IMR-90 (cell line): ENCODE results near the gene KDM2B. TPM values are rescaled to one million over a fixed set of nuclear protein-coding genes. Genes with fewer than 3 reads are reported as not detected.
"Not testable (repeated sequence)": the region's sequence is repeated elsewhere in the genome, so short reads cannot be mapped to it uniquely, and the experiment has no call there.

ENCODE experiments used
- ATAC-seq: fragments of 200-7000 bp; cut with Tn5 transposase; 2 replicates; pipeline ENCODE4 v1.9.1; 2020; ENCODE audit warnings: low read depth, mild to moderate bottlenecking, moderate library complexity
- BruUV-seq: library from RNA; stranded (reverse); fragments of 400-500 nt; replicated peaks from 2 replicates; lab custom pipeline; 2021; lab: Mats Ljungman, UMichigan
- CTCF ChIA-PET: fragments of 300-600 bp; formaldehyde crosslinking; extraction: SDS; loops from one replicate; lab custom pipeline; 2021; ENCODE audit warnings: antibody characterized with exemption; lab: Yijun Ruan, JAX
- POLR2A ChIA-PET: fragments of 300-600 bp; sonication (Branson Sonifier 250); formaldehyde crosslinking; loops from one replicate; lab custom pipeline; 2022; ENCODE audit warnings: antibody characterized with exemption; ENCODE audit not compliant: unreplicated experiment; lab: Charles Lee
- DNase-seq: peaks from one replicate; pipeline ENCODE4 v3.0.0; 2013
- H2AFZ ChIP-seq: replicated peaks from 2 replicates; pipeline ENCODE3; 2013; ENCODE audit warnings: low read length, mild to moderate bottlenecking; ENCODE audit not compliant: poor library complexity
- H2AK5ac ChIP-seq: 2 replicates; pipeline ENCODE4 v1.6.1; 2013; ENCODE audit warnings: low read depth, low read length, inconsistent platforms
- H2AK9ac ChIP-seq: replicated peaks from 2 replicates; pipeline ENCODE3; 2013; ENCODE audit warnings: mild to moderate bottlenecking, low read depth, low read length, moderate library complexity; ENCODE audit not compliant: poor library complexity
- H2BK120ac ChIP-seq: 2 replicates; pipeline ENCODE4 v1.6.1; 2013; ENCODE audit warnings: low read depth, low read length, inconsistent platforms
- H2BK15ac ChIP-seq: 3 replicates; pipeline ENCODE4 v1.6.1; 2013; ENCODE audit warnings: low read depth, low read length, inconsistent platforms
- H2BK20ac ChIP-seq: 2 replicates; pipeline ENCODE4 v1.6.1; 2013; ENCODE audit warnings: low read depth, mild to moderate bottlenecking, inconsistent platforms, low read length, moderate library complexity
- H2BK5ac ChIP-seq: 2 replicates; pipeline ENCODE4 v1.6.1; 2013; ENCODE audit warnings: mild to moderate bottlenecking, low read depth, low read length, inconsistent platforms; ENCODE audit not compliant: poor library complexity, severe bottlenecking
- H3K14ac ChIP-seq: replicated peaks from 2 replicates; pipeline ENCODE4 v1.6.1; 2013; ENCODE audit warnings: low read depth, low read length, inconsistent platforms
- H3K18ac ChIP-seq: 2 replicates; pipeline ENCODE4 v1.6.1; 2013; ENCODE audit warnings: low read depth, low read length, control low read depth
- H3K23ac ChIP-seq: 2 replicates; pipeline ENCODE4 v1.6.1; 2013; ENCODE audit warnings: low read depth, low read length, inconsistent platforms
- H3K27ac ChIP-seq: 2 replicates; pipeline ENCODE4 v1.5.1; 2013; ENCODE audit warnings: mild to moderate bottlenecking, control low read depth, low read length; ENCODE audit not compliant: insufficient read depth
- H3K27me3 ChIP-seq: 2 replicates; pipeline ENCODE4 v1.6.1; 2013; ENCODE audit warnings: low read length; ENCODE audit not compliant: control insufficient read depth, insufficient read depth
- H3K36me3 ChIP-seq: 2 replicates; pipeline ENCODE4 v1.6.1; 2013; ENCODE audit warnings: low read length, mixed read lengths; ENCODE audit not compliant: control insufficient read depth, insufficient read depth
- H3K4ac ChIP-seq: 2 replicates; pipeline ENCODE4 v1.6.1; 2013; ENCODE audit warnings: low read depth, low read length, inconsistent platforms
- H3K4me1 ChIP-seq: 2 replicates; pipeline ENCODE4 v1.6.1; 2013; ENCODE audit warnings: low read length, mixed read lengths; ENCODE audit not compliant: control insufficient read depth, insufficient read depth
- H3K4me2 ChIP-seq: 2 replicates; pipeline ENCODE4 v1.6.1; 2013; ENCODE audit warnings: low read depth, mild to moderate bottlenecking, control low read depth, low read length, moderate library complexity
- H3K4me3 ChIP-seq: 2 replicates; pipeline ENCODE4 v1.5.1; 2013; ENCODE audit warnings: low read depth, mild to moderate bottlenecking, control low read depth, low read length, moderate library complexity; ENCODE audit not compliant: insufficient read depth
- H3K56ac ChIP-seq: 2 replicates; pipeline ENCODE4 v1.6.1; 2013; ENCODE audit warnings: low read length, inconsistent platforms; ENCODE audit not compliant: insufficient read depth; ENCODE audit errors: extremely low read depth
- H3K79me1 ChIP-seq, 2 experiments: 2 replicates each; pipeline ENCODE4 v1.6.1; 2013; ENCODE audit warnings: low read length in 2 of 2, inconsistent platforms in 1 of 2, low read depth in 1 of 2
- H3K9ac ChIP-seq: 2 replicates; pipeline ENCODE4 v1.6.1; 2013; ENCODE audit warnings: low read depth, low read length, control low read depth
- H3K9me1 ChIP-seq: 2 replicates; pipeline ENCODE4 v1.6.1; 2013; ENCODE audit warnings: low read length, inconsistent platforms; ENCODE audit not compliant: insufficient read depth
- H3K9me3 ChIP-seq: 2 replicates; pipeline ENCODE4 v1.6.1; 2013; ENCODE audit warnings: low read length; ENCODE audit not compliant: control insufficient read depth, insufficient read depth
- H4K20me1 ChIP-seq: 2 replicates; pipeline ENCODE4 v1.6.1; 2013; ENCODE audit warnings: low read length, inconsistent platforms; ENCODE audit not compliant: insufficient read depth
- H4K5ac ChIP-seq: 2 replicates; pipeline ENCODE4 v1.6.1; 2013; ENCODE audit warnings: mild to moderate bottlenecking, low read depth, low read length, control low read depth
- H4K8ac ChIP-seq, 2 experiments: 2 replicates each; pipeline ENCODE4 v1.6.1; 2013; ENCODE audit warnings: low read depth in 2 of 2, low read length in 2 of 2, control low read depth in 1 of 2, inconsistent platforms in 1 of 2
- H4K91ac ChIP-seq: 2 replicates; pipeline ENCODE4 v1.6.1; 2013; ENCODE audit warnings: low read depth, low read length, inconsistent platforms; ENCODE audit not compliant: insufficient read depth
- CEBPB ChIP-seq: IDR thresholded peaks from 2 replicates; pipeline ENCODE4 v1.6.1; 2012; ENCODE audit warnings: low read depth, low read length, improper control_type of control experiment
- WGBS, 2 experiments: methylation state at CpG; one replicate each; pipeline versions ENCODE4 v1.1.5 to v1.1.7; 2013; ENCODE audit warnings: missing lambda C conversion rate in 2 of 2; ENCODE audit not compliant: insufficient read length in 1 of 2; ENCODE audit errors: extremely low coverage in 2 of 2; 5-methylcytosine and 5-hydroxymethylcytosine counted together
- dilution Hi-C: fragments of 300-500 bp; cut with HindIII; formaldehyde crosslinking; loops from one replicate; pipeline ENCODE4 v1.14.3; 2018; ENCODE audit warnings: low sequenced_read_pairs; ENCODE audit not compliant: unreplicated experiment
- in situ Hi-C: fragments of 300-500 bp; cut with MboI; formaldehyde crosslinking; loops from 3 replicates; pipeline ENCODE4 v1.14.3; 2019; ENCODE audit warnings: low sequenced_read_pairs, inconsistent platforms, mixed read lengths
- intact Hi-C: fragments of 100-400 bp; cut with micrococcal nuclease; formaldehyde crosslinking; loops from 2 replicates; pipeline ENCODE4 v1.10.0; 2022
- polyA plus RNA-seq, 3 experiments: library from polyadenylated mRNA; depleted of rRNA; stranded (reverse); fragments of >200 nt; gene quantifications; 2 replicates each; pipeline ENCODE4 v1.2.3, GENCODE V29; 2012; ENCODE audit warnings: low replicate concordance in 1 of 3
- total RNA-seq: library from RNA; depleted of rRNA; stranded (reverse); fragments of >200 nt; gene quantifications from 2 replicates; pipeline ENCODE4 v1.2.3, GENCODE V29; 2012

Gene KDM2B
- total and polyA plus RNA-seq, 2 of the 4 experiments (the other 2 are of a cell fraction) = 22.6 to 24.2 TPM

DNA sequence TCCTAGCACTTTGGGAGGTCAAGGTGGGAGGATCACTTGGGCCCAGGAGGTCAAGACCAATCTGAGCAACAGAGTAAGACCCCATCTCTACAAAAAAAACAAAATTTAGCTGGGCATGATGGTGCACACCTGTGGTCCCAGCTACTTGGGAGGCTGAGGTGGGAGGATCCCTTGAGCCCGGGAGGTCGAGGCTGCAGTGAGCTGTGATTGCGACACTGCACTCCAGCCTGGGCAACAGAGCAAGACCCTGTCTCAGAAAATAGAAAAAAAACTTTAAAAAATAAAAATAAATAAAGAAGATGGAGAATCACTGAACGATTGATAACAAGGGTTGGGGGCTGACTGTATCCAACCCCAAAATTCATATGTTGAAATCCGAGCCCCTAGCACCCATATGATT, 96.3 kb downstream of the KDM2B start:
- H3K56ac ChIP-seq, H3K9me3 ChIP-seq, intact Hi-C loops, H2AFZ ChIP-seq, H2BK120ac ChIP-seq, H4K20me1 ChIP-seq, H3K23ac ChIP-seq, H3K27me3 ChIP-seq, H3K4me1 ChIP-seq, dilution Hi-C loops, H3K9me1 ChIP-seq, ATAC-seq, H3K18ac ChIP-seq, H2BK20ac ChIP-seq, H2BK15ac ChIP-seq, H2AK5ac ChIP-seq, H3K14ac ChIP-seq, H2AK9ac ChIP-seq, H3K9ac ChIP-seq, H3K27ac ChIP-seq, H4K91ac ChIP-seq, H4K5ac ChIP-seq, in situ Hi-C loops, H3K36me3 ChIP-seq, H3K4me2 ChIP-seq, CTCF ChIA-PET, POLR2A ChIA-PET, H2BK5ac ChIP-seq, H3K4ac ChIP-seq, H3K4me3 ChIP-seq, BruUV-seq, H4K8ac ChIP-seq, DNase-seq: not testable (repeated sequence)
- WGBS, 2 experiments = no CpG with 5 or more reads among the region's 5 CpGs
- peaks cover 0 to 12% of the 10 kb centered on the region in 2 experiments; a peak in 1 of 4 replicates for H3K79me1 ChIP-seq
- TF ChIP-seq CEBPB = 0 out of 2 replicates have a peak, but pooled peaks have one; percentile 9
